AG09309 (cell line): ENCODE measurements around the gene ZDHHC11B.
"Not testable (repeated sequence)": the region's sequence is repeated elsewhere in the genome, so short reads cannot be mapped to it uniquely, and the experiment has no call there.

Source experiments
- DNase-seq: peaks from one replicate; pipeline ENCODE4 v3.0.0-alpha.2; 2010; ENCODE audit warnings: low read depth
- H3K4me3 ChIP-seq: 2 replicates; pipeline ENCODE4 v1.5.1; 2011; ENCODE audit warnings: mild to moderate bottlenecking, low read depth, low read length, moderate library complexity; ENCODE audit not compliant: control insufficient read depth
- CTCF ChIP-seq: IDR thresholded peaks from 2 replicates; pipeline ENCODE4 v1.5.1; 2011; ENCODE audit warnings: mild to moderate bottlenecking, low read depth, low read length, inconsistent platforms; ENCODE audit not compliant: insufficient read depth, control insufficient read depth; ENCODE audit errors: missing control alignments

ZDHHC11B gene

GRCh38 chr5:691817-692528, 92.6 kb downstream of the ZDHHC11B start:
- no peak for TF ChIP-seq CTCF
- DNase-seq = no peak
- H3K4me3 ChIP-seq = no peak overlapping the region

DNA sequence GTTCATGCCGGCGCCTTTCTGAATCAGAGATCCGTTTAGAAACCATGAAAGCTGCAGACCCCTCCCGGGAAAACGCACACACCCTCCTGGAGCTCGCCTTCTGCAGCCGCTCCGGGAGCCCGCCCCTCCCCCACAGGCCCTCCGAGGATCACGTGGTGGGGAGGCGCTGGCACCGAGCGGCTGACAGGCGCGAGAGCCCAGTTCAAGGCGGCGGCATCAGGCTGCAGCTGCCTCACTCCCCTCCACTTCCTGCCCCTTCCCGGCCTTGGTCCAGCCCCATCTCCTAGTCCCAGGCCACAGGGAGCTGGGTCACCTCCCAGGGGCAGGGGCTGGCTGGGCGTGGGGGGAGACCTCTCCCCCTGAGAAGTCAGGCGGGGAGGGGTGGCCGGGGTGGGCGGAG, 93.5 kb downstream of the ZDHHC11B start:
- DNase-seq, H3K4me3 ChIP-seq: not testable (repeated sequence)

DNA sequence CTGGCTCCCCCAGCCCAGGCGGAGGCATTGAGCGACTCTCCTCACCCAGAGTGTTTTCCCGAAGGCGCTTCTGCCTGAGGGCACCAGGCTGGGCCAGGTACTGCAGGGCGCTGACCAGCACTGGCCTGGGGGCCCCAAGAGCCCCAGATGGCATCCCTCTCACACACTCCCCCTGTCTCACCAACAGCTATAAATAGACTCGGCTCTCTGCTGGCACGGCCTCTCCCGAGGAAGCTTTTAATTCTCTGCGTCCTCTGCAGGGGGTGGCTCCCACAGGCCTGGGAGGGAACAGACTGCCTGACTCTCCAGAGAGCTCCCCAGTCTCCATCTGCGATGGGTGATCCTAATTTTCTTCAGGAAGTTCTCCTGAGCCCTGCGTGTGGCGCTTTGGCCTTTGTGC, 94.2 kb downstream of the ZDHHC11B start:
- not testable (repeated sequence) for H3K4me3 ChIP-seq, DNase-seq

DNA sequence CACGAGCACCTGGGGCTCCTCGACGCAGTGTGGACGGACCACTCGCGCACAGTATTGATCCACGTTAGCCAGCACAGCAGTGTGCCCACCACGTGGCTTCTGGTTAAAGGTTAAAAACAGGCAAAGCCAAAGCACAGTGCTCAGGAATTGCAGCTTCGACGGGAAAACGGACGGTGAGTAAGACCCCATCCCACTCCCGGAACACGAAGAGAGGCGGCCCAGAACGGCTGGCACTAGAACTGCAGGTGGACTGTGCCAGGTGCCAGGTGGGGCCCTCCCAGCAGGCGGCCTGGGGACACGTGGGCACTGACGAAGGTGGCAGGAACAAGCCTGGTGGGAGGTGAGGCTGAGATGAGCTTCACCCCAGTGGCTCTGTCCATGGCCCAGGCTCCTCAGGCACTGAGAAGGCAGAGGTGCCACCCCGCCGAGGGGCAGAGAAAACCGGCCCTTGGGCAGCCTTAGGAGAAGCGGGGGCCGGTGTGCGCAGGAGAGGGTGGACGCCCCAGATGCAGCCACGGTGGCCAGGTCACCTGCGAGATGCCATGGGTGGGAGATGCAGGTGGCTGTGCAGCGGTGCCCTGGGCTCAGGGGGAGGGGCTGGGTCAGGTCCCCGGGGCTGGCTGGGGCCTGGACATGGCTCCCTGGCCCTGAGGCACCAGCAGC, 96.0 kb downstream of the ZDHHC11B start:
- not testable (repeated sequence) for DNase-seq, H3K4me3 ChIP-seq

- not testable (repeated sequence) for H3K4me3 ChIP-seq, DNase-seq
These were observed 97.6 kb downstream of the ZDHHC11B start for GRCh38 chr5:686936-687335.

GRCh38 chr5:686172-686523, 98.4 kb downstream of the ZDHHC11B start:
- not testable (repeated sequence) for DNase-seq

GRCh38 chr5:685262-686171, 99.0 kb downstream of the ZDHHC11B start:
- TF ChIP-seq CTCF = no peak
- H3K4me3 ChIP-seq = no peak overlapping the region
- DNase-seq = no peak

More at GRCh38 chr5:686172-686523, 98.4 kb downstream of the ZDHHC11B start:
- not testable (repeated sequence) for H3K4me3 ChIP-seq

- no peak for TF ChIP-seq CTCF
- DNase-seq = no peak
These were observed 99.7 kb downstream of the ZDHHC11B start for GRCh38 chr5:684751-685216.

More at GRCh38 chr5:684751-685216, 99.7 kb downstream of the ZDHHC11B start:
- no peak overlapping the region for H3K4me3 ChIP-seq
